Right renal cortex interstitium (tissue), 3 donors: ENCODE data around the gene PACSIN3. TPM values are rescaled to one million over a fixed set of nuclear protein-coding genes. Genes with fewer than 3 reads are reported as not detected.
"Not testable (repeated sequence)": the region's sequence is repeated elsewhere in the genome, so short reads cannot be mapped to it uniquely, and the experiment has no call there.

Experiments used
- DNase-seq, 3 donors: peaks; one replicate each; pipeline ENCODE4 v3.0.0-alpha.2; 2013; ENCODE audit warnings: low read depth in 3 of 3, low spot score in 2 of 3
- polyA plus RNA-seq, 3 donors: library from polyadenylated mRNA; unstranded; fragments of 120-200 nt; gene quantifications; one replicate each; pipeline ENCODE4 v1.2.1, GENCODE V29; 2013; ENCODE audit not compliant: insufficient read length in 3 of 3

Gene PACSIN3
- polyA plus RNA-seq = 10 to 100 TPM; 27.2 to 34.3 (median 33.4) TPM

DNA sequence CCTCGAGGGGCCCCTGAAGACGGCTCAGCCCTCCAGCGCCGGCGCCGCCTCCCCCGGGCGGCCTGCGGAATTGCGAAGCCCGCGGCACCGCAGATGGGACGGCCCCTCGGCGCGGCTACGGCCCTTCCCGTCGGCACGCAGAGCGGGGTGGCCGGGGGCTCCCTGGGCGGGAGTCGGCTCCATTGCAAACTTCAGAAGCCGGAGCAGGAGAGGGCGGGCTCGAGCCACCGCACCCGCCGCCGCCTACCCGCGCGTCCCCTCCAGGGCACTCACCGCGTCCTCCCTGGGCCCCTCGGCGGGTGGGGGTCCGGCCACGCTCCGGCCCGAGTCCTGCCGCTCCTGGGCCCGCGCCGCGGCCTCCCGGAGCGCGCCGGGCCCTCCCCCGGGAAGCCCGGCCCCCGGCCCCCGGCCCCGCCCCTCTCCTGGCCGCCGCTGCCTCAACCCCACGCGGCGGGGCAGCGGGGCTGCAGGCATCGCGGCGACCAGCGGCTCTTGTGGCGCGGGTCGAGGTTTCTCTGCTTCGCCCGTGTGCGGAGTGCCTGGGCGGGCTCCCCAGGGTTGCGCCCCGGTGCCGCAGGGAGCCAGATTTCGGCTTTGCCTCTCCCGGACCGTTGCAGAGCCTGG is at the start of gene PACSIN3:
PACSIN3 (minus strand) TSS at position 359 of the 624 bp plus-strand sequence. CDS start 3,707 bp downstream, outside the sequence.
- no peak for DNase-seq

DNA sequence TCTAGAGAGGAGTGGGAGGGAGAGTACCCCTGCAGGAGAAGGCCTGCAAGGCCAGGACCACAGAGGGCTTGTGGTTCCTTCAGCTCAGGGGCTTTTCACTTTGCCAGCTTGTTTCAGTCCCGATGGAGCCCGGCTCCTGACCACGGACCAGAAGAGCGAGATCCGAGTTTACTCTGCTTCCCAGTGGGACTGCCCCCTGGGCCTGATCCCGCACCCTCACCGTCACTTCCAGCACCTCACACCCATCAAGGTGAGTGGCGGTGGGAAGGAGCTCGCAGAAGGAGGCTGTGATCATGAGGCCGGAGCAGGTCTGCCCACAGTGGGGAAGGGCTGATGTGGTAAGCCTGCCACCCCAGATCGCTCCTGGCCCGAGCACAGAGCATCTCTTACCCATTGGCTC is 48.9 kb upstream of the PACSIN3 start:
- DNase-seq = no peak

DNA sequence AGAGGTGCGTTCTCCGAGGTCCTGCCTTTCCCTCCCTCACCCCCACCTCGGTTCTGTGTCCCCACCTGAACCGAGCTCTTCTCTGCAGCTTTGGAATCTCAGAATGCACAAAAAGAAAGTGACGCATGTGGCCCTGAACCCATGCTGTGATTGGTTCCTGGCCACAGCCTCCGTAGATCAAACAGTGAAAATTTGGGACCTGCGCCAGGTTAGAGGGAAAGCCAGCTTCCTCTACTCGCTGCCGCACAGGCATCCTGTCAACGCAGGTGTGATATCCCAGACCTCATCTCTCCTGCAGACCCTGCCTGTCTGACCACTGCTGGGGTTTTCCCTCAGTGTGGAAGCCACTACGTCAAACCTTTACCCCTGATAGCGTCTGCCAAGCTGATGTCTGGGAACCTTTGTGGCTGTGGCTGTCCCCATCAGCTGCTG is 48.5 kb upstream of the PACSIN3 start:
- DNase-seq = no peak

DNA sequence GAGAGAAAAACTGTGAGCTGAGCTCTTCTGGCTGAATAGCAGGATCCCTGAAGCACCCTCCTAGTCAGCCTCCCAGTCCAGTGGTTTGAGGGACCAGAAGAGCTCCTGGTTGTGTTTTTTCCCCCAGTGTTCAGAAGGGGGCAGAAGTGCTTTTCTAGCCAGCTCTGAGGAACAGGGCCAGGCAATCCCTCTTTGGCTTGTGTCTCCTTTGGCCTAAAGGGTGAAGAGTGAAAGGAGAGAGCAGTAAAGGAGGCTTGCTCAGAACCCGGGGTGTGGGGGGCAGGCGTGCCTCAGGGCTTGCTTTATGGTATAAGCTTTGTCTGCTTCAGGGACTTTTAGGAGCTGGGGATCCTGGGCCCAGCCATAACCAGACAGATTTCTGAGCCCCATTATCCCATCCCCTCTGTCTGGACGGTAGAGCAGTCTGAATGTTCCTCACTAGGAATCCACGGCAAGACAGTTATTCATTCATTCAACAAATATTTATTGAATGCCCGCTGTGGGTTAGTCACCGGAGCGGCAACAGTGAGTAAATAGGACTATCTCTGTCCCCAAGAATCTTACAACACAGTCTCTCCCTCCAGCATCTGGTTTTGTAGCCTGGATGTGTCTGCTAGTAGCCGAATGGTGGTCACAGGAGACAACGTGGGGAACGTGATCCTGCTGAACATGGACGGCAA is 47.9 kb upstream of the PACSIN3 start:
- DNase-seq = no peak

DNA sequence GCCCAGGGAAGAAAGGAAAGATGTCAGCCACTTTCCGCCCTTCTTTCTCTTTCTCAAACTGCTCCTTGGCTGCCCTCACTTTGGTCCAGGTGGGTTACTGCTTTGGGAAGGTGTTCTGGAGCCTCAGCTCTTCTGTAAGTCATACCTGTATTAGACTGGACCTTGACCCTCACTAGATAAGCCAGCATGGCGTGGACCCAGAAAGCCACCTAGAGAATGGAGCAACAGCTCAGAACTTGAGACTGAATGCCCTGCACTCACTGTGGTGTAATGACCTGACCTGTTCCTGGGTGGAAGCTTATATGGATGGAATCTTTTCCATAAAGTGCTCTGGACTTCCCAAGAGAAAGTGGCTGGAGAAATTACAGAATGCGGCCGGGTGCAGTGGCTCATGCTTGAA is 46.8 kb upstream of the PACSIN3 start:
- DNase-seq = no peak

DNA sequence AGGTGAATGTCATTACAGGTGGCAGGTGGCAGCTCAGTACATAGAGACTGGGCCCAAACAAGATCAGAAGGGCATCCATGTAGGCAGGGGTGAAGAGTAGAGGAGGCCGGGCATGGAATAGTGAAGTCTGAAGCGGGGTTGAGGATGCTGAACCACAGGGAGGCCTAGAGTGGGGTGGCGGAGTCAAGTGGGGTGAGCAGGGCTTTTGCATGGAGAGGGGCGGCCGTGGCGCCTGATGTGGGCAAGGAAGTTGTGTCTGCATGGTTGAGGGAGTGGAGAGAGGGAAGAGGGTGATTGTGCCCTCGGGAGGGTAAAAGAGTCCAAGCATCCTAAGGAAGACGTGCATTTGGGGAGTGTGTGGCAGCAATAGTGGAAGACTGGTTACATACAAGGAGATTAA is 42.9 kb upstream of the PACSIN3 start:
- DNase-seq = no peak

DNA sequence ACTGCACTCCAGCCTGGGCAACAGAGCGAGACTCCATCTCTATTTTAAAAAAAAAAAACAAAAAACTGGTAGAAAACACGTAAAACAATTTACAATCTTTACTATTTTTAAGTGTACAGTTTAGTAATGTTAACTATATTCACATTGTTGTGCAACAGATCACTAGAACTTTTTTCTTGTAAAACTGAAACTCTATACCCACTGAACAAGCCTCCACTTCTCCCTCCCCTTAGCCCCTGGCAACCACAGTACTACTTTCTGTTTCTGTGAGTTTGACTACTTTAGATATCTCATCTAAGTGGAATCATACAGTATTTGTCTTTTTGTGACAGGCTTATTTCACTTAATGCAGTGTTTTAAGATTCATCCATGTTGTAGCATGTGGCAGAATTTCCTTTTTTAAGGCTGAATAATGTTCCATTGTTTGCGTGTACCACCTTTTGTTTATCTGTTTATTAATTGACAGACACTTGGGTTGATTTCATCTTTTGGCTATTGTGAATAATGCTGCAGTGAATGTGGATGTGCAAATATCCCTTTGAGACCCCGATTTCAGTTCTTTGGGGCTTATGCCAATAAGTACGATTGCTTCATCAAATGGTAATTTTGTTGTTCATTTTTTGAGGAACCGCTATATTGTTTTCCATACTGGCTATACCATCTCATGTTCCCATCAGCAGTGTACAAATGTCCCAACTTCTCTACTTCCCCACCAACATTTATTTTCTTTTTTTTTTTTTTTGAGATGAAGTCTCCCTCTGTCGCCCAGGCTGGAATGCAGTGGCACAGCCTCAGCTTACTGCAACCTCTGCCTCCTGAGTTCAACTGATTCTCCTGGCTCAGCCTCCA is 39.5 kb upstream of the PACSIN3 start:
- no peak for DNase-seq

DNA sequence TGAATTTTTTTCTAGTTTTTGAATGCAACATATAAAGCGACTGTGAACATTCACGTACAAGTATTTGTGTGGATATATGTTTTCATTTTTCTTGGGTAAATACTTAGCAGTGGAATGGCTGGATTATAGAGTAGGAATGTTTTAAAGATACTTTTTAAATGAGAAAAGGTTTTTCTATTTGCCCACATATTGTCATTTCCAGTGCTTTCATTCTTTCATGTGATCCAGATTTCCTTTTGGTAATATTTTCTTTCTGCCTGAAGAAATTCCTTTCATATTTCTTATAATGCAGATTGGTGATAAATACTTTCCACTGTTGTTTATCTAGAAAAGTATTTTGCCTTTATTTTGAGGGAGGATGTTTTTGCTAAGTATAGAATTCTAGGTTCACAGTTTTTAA is 36.5 kb upstream of the PACSIN3 start:
- DNase-seq = no peak

DNA sequence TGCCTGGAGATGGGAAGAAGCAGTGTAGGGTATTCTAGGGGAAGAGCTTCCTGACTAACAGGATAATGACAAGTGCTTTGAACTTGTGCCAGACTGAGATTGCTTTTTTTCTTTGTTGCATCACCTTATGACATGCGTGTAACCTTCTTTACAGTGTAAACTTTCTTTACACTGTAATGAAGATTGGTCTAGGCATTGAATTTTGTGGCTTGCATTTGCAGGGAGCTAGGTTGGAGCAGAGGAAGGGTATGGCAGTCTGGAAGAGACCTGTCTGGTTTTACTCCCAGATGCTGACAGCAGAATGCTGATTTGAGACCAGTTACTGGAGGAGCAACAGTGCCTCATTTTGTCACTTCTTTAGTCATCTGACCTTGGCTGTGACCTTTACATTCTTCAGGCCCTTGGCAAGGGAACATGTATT is 34.2 kb upstream of the PACSIN3 start:
- DNase-seq = no peak

DNA sequence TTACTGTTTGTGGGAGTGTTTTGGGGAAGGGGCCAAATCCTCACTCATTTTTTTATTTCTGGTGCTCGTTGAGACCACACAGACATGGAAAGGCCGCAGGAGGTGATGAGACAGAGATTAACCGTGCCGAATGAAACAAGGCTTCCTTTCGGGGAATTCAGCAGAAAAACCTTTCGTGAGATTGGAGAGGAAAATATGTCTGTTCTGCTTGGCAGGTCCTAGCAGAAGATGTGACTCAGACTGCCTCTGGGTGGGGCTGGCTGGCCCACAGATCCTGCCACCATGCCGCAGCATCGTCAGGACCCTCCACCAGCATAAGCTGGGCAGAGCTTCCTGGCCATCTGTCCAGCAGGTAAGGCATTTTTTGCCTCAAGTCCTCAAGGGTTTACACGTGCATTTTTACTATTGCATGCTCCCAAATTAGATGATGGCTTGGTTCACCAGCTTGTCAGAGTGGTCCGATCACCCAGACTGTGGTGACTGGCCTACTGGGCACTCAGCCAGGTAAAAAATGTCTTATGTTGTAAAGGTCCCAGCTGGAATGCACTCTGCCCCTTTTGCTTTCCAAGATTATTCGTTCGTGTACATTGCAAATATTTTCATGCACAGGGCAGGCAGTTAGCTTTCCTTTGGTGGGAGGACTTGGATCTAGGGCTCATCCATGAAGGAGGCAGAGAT is 30.0 kb upstream of the PACSIN3 start:
- DNase-seq = no peak

DNA sequence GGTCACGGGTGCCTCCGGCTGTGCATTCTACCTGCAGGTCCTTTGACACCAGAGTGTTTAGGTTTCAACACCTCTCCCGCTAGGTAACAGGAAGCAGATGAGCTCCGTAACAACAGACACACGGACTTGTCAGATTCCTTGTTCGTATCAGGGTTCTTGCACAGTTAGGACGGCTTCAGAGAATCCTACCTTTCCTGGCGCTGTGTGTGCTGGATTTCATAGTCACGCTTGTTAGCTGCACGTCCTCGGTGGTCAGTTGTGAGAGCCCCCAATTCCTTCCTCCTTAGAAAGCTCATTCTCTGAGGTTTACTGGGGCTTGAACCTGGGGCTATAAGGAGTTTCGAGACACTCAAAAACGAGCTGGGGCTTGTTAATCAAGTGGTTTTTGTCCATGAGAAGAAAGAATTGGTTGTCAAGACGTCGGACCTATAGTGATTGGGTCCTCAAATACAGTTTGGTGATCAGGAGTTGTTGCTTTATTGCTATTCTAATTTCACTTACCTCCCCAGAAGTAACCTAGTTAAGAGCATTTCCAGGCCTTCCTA is 29.2 kb upstream of the PACSIN3 start:
- no peak for DNase-seq

DNA sequence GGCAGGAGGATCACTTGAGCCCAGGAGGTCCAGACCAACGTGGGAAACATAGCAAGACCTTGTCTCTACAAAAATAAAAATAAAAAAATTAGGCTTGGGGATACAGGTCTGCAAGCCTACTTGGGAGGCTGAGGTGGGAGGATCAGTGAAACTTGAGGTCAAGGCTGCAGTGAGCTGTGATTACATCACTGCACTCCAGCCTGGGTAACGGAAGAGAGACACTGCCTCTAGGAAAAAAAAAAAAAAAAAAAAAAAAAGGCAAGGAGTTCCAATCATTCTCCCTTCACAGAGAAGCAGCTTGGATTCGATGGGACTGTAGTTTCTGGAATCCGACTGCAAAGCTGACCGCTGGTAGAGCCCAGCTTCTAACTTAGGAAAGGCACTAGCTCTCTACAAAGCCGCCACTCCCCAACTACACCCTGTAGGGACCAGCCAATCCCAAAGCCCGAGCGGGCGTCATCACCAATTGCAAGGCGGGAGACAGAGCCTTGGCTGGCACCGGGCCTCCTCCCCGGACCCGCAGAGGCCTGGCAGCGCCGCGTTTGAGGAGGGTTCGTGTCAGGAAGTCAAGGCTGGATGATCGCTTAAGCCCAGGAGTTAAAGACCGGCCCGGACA is 27.8 kb upstream of the PACSIN3 start:
- DNase-seq = peak in 1 of 3 donors; percentile 66

DNA sequence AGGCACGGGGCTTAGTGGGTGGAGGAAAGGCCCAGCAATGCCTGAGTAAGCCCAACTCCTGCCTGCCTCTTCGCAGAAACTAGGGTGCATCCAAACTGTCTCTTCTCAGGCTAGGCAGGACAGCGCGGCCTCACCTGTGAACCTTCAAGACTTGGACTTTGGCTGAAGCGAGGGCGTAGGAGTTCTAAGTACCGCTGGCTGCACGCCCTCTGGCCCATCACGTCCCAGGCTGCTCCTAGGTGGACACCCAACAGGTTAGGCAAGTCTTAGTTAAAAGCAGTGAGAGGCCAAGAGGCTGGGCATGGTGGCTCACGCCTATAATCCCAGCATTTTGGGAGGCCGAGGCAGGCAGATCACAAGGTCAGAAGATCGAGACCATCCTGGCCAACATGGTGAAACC is 26.7 kb upstream of the PACSIN3 start:
- DNase-seq = no peak

DNA sequence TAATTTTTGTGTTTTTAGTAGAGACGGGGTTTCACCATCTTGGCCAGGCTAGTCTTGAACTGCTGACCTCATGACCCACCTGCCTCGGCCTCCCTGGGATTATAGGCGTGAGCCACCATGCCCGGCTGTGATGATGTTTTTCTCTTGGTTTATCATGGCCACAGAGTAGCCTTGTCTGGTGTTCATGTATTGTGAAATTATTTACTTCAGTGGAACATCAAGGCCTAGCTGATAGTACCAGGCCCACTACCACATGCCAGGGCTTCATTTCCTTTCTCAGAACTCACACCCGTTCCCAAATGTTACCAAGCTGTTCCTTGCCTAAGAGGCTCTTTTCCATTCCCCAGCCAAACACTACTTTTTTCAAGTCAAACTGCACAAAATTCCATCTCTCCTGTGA is 22.4 kb upstream of the PACSIN3 start:
- DNase-seq = no peak

DNA sequence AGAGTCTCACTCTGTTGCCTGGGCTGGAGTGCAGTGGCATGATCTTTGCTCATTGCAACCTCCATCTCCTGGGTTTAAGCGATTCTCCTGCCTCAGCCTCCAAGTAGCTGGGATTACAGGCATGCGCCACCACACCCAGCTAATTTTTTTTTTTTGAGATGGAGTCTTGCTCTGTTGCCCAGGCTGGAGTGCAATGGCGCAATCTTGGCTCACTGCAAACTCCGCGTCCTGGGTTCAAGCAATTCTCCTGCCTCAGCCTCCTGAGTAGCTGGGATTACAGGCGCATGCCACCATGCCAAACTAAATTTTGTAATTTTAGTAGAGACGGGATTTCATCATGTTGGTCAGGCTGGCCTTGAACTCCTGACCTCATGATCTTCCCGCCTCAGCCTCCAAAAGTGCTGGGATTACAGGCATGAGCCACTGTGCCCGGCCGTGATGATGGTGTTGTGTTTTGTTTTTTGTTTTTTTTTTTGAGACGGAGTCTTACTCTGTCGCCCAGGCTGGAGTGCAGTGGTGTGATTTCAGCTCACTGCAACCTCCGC is 21.8 kb upstream of the PACSIN3 start:
- DNase-seq = not testable (repeated sequence)

DNA sequence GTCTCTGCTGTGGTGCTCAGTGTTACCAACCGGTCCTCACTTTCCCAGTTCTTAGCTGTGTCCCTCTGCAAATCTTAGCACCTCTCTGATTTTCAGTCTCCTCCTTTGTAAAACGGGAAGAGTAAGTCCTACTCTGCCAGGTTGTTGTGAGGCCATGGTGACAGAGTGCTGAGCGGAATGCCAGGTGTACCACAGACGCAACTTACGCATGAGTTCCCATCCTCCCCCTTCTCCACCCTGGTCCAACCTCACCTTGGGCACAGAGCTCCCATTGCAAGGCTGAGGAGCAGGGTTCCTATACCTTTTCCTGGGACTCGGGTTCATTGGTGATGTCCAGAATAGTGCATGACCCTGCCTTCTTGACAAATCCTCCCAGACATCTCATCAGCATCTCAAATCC is 21.2 kb upstream of the PACSIN3 start:
- no peak for DNase-seq

DNA sequence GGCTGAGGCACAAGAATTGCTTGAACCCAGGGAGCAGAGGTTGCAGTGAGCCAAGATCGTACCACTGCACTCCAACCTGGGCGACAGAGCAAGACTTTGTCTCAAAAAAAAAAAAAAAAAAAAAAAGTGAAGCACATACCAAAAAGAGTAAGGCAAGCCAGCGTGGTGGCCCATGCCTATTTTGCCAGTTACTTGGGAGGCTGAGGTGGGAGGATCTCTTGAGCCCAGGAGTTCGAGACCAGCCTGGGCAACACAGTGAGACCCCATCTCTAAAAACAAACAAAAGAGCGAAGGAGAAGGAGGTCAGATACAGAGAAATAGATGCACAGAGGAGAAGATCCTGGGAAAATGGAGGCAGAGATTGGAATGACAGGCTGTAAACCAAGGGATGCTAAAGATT is 20.3 kb upstream of the PACSIN3 start:
- DNase-seq = not testable (repeated sequence)

DNA sequence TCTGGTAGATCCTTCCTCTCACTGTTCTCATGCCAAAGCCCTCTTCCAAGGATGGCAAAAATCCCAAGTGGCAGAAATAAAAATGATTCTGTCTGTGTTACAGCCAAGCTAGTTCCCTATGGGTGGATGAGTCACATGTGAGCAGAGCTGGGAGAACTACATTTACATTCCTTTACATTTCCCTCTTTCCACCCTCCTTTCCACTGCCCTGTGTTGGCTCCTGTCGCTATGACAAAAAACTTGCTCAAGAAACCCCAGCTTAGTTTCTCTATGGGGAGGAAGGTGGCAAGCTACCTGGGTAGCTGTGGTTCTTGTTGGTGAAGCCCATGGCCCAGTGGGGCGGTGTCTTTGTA is 18.4 kb upstream of the PACSIN3 start:
- DNase-seq = no peak

DNA sequence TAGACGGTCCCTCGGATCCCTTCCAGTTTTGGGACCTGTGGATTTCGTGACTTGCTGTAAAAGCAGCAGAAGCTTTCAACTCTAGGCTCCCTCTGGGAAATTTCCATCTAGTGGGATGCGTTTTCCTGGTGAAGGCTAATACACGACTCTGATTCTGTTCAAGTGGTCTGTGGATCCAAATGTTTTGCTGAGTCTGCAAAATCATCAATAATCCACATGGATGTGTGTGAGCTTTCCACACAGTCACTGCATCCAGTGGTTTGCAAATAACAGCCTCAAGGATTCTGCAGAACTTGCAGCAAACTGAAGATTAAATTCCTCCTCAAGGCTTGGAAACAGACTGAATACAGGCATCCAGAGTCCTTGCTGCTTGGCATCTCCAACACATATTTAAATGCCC is 16.3 kb upstream of the PACSIN3 start:
- no peak for DNase-seq

DNA sequence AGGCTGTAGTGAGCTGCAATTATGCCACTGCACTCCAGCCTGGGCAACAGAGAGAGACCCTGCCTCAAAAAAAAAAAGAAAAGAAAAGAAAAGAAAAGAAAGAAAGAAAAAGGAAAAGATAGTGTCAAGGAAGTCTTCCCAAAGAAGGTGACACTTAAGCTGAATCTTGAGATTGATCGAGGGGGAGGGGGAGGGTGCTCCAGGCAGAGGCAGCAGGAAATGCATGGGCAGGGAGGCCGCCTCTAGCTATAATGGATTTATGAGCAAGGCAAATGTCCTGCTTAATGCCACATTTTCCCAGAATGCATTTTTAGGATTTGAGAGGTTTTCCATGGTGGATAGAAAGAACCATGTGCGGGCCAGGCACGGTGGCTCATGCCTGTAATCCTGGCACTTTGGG is 14.8 kb upstream of the PACSIN3 start:
- DNase-seq = no peak
